Karpas-422 (cell line): ENCODE data around the gene SEMA3C. TPM values are rescaled to one million over a fixed set of nuclear protein-coding genes. Genes with fewer than 3 reads are reported as not detected.

Experiments
- DNase-seq: peaks from one replicate; pipeline ENCODE4 v3.0.0-alpha.2; 2015
- H2AFZ ChIP-seq: fragments of 200-600 bp; sonication (generic); 2 replicates; pipeline ENCODE4 v1.6.1; 2014; ENCODE audit warnings: antibody characterized with exemption, low read length, mixed read lengths
- H3K27ac ChIP-seq: fragments of 200-600 bp; sonication (generic); 2 replicates; pipeline ENCODE4 v1.5.1; 2014; ENCODE audit warnings: mild to moderate bottlenecking, low read length, moderate library complexity
- H3K27me3 ChIP-seq: fragments of 200-600 bp; sonication (generic); 2 replicates; pipeline ENCODE4 v1.6.1; 2014; ENCODE audit warnings: low read length, mixed read lengths
- H3K36me3 ChIP-seq: fragments of 200-600 bp; sonication (generic); 2 replicates; pipeline ENCODE4 v1.6.1; 2014; ENCODE audit warnings: low read length, mixed read lengths; ENCODE audit not compliant: insufficient read depth
- H3K4me1 ChIP-seq: fragments of 200-600 bp; sonication (generic); 2 replicates; pipeline ENCODE4 v1.6.1; 2014; ENCODE audit warnings: mild to moderate bottlenecking, low read length, mixed read lengths
- H3K4me2 ChIP-seq: fragments of 200-600 bp; sonication (generic); 2 replicates; pipeline ENCODE4 v1.6.1; 2014; ENCODE audit warnings: low read length, low read depth, mild to moderate bottlenecking; ENCODE audit not compliant: poor library complexity, severe bottlenecking
- H3K4me3 ChIP-seq: fragments of 200-600 bp; sonication (generic); 2 replicates; pipeline ENCODE4 v1.5.1; 2014; ENCODE audit warnings: mild to moderate bottlenecking, antibody characterized with exemption, low read length, mixed read lengths
- H3K79me2 ChIP-seq: fragments of 200-600 bp; sonication (generic); 2 replicates; pipeline ENCODE4 v1.6.1; 2014; ENCODE audit warnings: mild to moderate bottlenecking, low read length, mixed read lengths
- H3K9ac ChIP-seq: fragments of 200-600 bp; sonication (generic); 2 replicates; pipeline ENCODE4 v1.6.0; 2014; ENCODE audit warnings: low read length
- H3K9me2 ChIP-seq: fragments of 200-600 bp; sonication (generic), shearing (Covaris generic); replicated peaks from 2 replicates; pipeline ENCODE4 v1.6.0; 2014; ENCODE audit warnings: mild to moderate bottlenecking, low read length, moderate library complexity; ENCODE audit not compliant: insufficient read depth
- H3K9me3 ChIP-seq: fragments of 300-700, 200-600 bp; sonication (generic); 2 replicates; pipeline ENCODE4 v1.6.1; 2014; ENCODE audit warnings: low read length, mixed read lengths
- H4K20me1 ChIP-seq: fragments of 200-600 bp; sonication (generic); 2 replicates; pipeline ENCODE4 v1.6.1; 2014; ENCODE audit warnings: mild to moderate bottlenecking, antibody characterized with exemption, low read length, low read depth; ENCODE audit not compliant: insufficient read depth
- total RNA-seq: library from RNA; depleted of rRNA; stranded (reverse); fragments of >200 nt; shearing (Covaris generic); gene quantifications from 2 replicates; pipeline ENCODE4 v1.2.3, GENCODE V29; 2014; ENCODE audit warnings: low replicate concordance

Gene SEMA3C
- total RNA-seq, 1 experiment from 2014 or later, result not detected

- no peak for DNase-seq
- no peaks in the 10 kb centered on the region for H3K27me3 ChIP-seq
- no peaks in the 10 kb centered on the region for H3K36me3 ChIP-seq
- no peak overlapping the region for H3K4me2 ChIP-seq
- H3K9me2 ChIP-seq, result no peaks in the 10 kb centered on the region
- no peaks in the 10 kb centered on the region for H3K79me2 ChIP-seq
- H3K4me3 ChIP-seq, result no peak overlapping the region
- peaks cover 8% of the 10 kb centered on the region; the same call in 1 of the 2 replicates for H3K9me3 ChIP-seq
- H3K9ac ChIP-seq, result no peak overlapping the region
- no peak overlapping the region for H2AFZ ChIP-seq
- no peak overlapping the region for H3K27ac ChIP-seq
- no peaks in the 10 kb centered on the region for H4K20me1 ChIP-seq
- H3K4me1 ChIP-seq, result no peaks in the 10 kb centered on the region
These were observed 189.1 kb downstream of the SEMA3C start for GRCh38 chr7:80729591-80730320.

- H3K27me3 ChIP-seq, result no peaks in the 10 kb centered on the region
- peaks cover 3% of the 10 kb centered on the region; the same call in 1 of the 2 replicates for H3K9me3 ChIP-seq
- no peak overlapping the region for H3K4me2 ChIP-seq
- H3K9ac ChIP-seq, result no peak overlapping the region
- H3K36me3 ChIP-seq, result no peaks in the 10 kb centered on the region
- no peak overlapping the region for H3K4me3 ChIP-seq
- H3K4me1 ChIP-seq, result no peaks in the 10 kb centered on the region
- H3K27ac ChIP-seq, result no peak overlapping the region
- H3K79me2 ChIP-seq, result no peaks in the 10 kb centered on the region
- H4K20me1 ChIP-seq, result no peaks in the 10 kb centered on the region
- DNase-seq, result no peak
- H2AFZ ChIP-seq, result no peak overlapping the region
- no peaks in the 10 kb centered on the region for H3K9me2 ChIP-seq
These were observed 192.2 kb downstream of the SEMA3C start for GRCh38 chr7:80726666-80727065.

GRCh38 chr7:80725181-80725611 lies 193.7 kb downstream of the SEMA3C start:
- Histone ChIP-seq H3K27ac (no peak overlapping the region), H3K9ac (no peak overlapping the region), H3K4me2 (no peak overlapping the region), H3K27me3 (no peaks in the 10 kb centered on the region), H2AFZ (no peak overlapping the region), H4K20me1 (no peaks in the 10 kb centered on the region), H3K79me2 (no peaks in the 10 kb centered on the region), H3K4me3 (no peak overlapping the region), H3K36me3 (no peaks in the 10 kb centered on the region), H3K9me3 (peaks cover 9% of the 10 kb centered on the region; the same call in 1 of the 2 replicates), H3K9me2 (no peaks in the 10 kb centered on the region), H3K4me1 (no peaks in the 10 kb centered on the region)
- no peak for DNase-seq

- no peaks in the 10 kb centered on the region for H3K27me3 ChIP-seq
- no peak overlapping the region for H3K4me2 ChIP-seq
- peaks cover 9% of the 10 kb centered on the region for H3K9me3 ChIP-seq
- H3K9me2 ChIP-seq, result no peaks in the 10 kb centered on the region
- H3K4me1 ChIP-seq, result no peaks in the 10 kb centered on the region
- H3K9ac ChIP-seq, result no peak overlapping the region
- H3K4me3 ChIP-seq, result no peak overlapping the region
- H3K79me2 ChIP-seq, result no peaks in the 10 kb centered on the region
- H4K20me1 ChIP-seq, result no peaks in the 10 kb centered on the region
- no peaks in the 10 kb centered on the region for H3K36me3 ChIP-seq
- H2AFZ ChIP-seq, result no peak overlapping the region
- DNase-seq, result no peak
- H3K27ac ChIP-seq, result no peak overlapping the region
These were observed 194.5 kb downstream of the SEMA3C start for GRCh38 chr7:80724249-80724871.

GRCh38 chr7:80722616-80723195 lies 196.1 kb downstream of the SEMA3C start:
- Histone ChIP-seq H4K20me1 (no peaks in the 10 kb centered on the region), H3K27ac (no peak overlapping the region), H3K9ac (no peak overlapping the region), H3K4me2 (no peak overlapping the region), H2AFZ (no peak overlapping the region), H3K4me1 (no peaks in the 10 kb centered on the region), H3K36me3 (no peaks in the 10 kb centered on the region), H3K9me2 (no peaks in the 10 kb centered on the region), H3K4me3 (no peak overlapping the region), H3K9me3 (peaks cover 9% of the 10 kb centered on the region), H3K27me3 (no peaks in the 10 kb centered on the region), H3K79me2 (no peaks in the 10 kb centered on the region)
- no peak for DNase-seq

GRCh38 chr7:80721883-80722615 lies 196.8 kb downstream of the SEMA3C start:
- Histone ChIP-seq H3K9me3 (peaks cover 9% of the 10 kb centered on the region), H3K9me2 (no peaks in the 10 kb centered on the region), H3K27ac (no peak overlapping the region), H3K27me3 (no peaks in the 10 kb centered on the region), H3K79me2 (no peaks in the 10 kb centered on the region), H3K9ac (no peak overlapping the region), H3K4me1 (no peaks in the 10 kb centered on the region), H3K4me2 (no peak overlapping the region), H4K20me1 (no peaks in the 10 kb centered on the region), H3K4me3 (no peak overlapping the region), H3K36me3 (no peaks in the 10 kb centered on the region), H2AFZ (no peak overlapping the region)
- DNase-seq, result no peak

- no peaks in the 10 kb centered on the region for H3K36me3 ChIP-seq
- H2AFZ ChIP-seq, result no peak overlapping the region
- no peaks in the 10 kb centered on the region for H3K4me1 ChIP-seq
- peaks cover 8% of the 10 kb centered on the region for H3K9me3 ChIP-seq
- H3K4me2 ChIP-seq, result no peak overlapping the region
- no peak for DNase-seq
- H4K20me1 ChIP-seq, result no peaks in the 10 kb centered on the region
- no peak overlapping the region for H3K27ac ChIP-seq
- H3K9me2 ChIP-seq, result no peaks in the 10 kb centered on the region
- H3K27me3 ChIP-seq, result no peaks in the 10 kb centered on the region
- H3K4me3 ChIP-seq, result no peak overlapping the region
- no peak overlapping the region for H3K9ac ChIP-seq
- H3K79me2 ChIP-seq, result no peaks in the 10 kb centered on the region
These were observed 198.7 kb downstream of the SEMA3C start for GRCh38 chr7:80720146-80720545.

- Histone ChIP-seq H4K20me1 (no peaks in the 10 kb centered on the region), H3K36me3 (no peaks in the 10 kb centered on the region), H3K4me3 (no peak overlapping the region), H3K79me2 (no peaks in the 10 kb centered on the region), H3K27ac (no peak overlapping the region), H3K9me3 (peaks cover 6% of the 10 kb centered on the region), H3K4me2 (no peak overlapping the region), H3K4me1 (no peaks in the 10 kb centered on the region), H3K9ac (no peak overlapping the region), H3K9me2 (no peaks in the 10 kb centered on the region), H2AFZ (no peak overlapping the region), H3K27me3 (no peaks in the 10 kb centered on the region)
- DNase-seq, result no peak
These were observed 199.6 kb downstream of the SEMA3C start for GRCh38 chr7:80719261-80719660.
